H1 (cell line): Measurements from ENCODE around the gene PDLIM4. TPM values are rescaled to one million over a fixed set of nuclear protein-coding genes. Genes with fewer than 3 reads are reported as not detected.

Source experiments
- CTCF ChIA-PET: fragments of 300-600 bp; sonication (Branson Sonifier 250); formaldehyde crosslinking; loops from one replicate; lab custom pipeline; 2021; ENCODE audit not compliant: partially characterized antibody; lab: Charles Lee
- POLR2A ChIA-PET: fragments of 300-600 bp; sonication (Branson Sonifier 250); formaldehyde crosslinking; loops from one replicate; lab custom pipeline; 2021; ENCODE audit warnings: inconsistent platforms; ENCODE audit not compliant: partially characterized antibody; lab: Charles Lee
- DNase-seq, 2 experiments: peaks; one replicate each; pipeline versions ENCODE4 v3.0.0 to v3.0.0-alpha.2; 2010 to 2022; ENCODE audit warnings: low spot score in 2 of 2, low read depth in 1 of 2, mixed read lengths in 1 of 2
- FAIRE-seq: peaks from 2 replicates; lab custom pipeline; 2011; peaks lifted over from hg19 to GRCh38; lab: Jason Lieb, UNC
- H2AFZ ChIP-seq: 2 replicates; pipeline ENCODE4 v1.8.1; 2012; ENCODE audit warnings: low read length, inconsistent platforms
- H2AK5ac ChIP-seq: 2 replicates; pipeline ENCODE4 v1.6.1; 2013; ENCODE audit warnings: low read depth, low read length
- H2BK120ac ChIP-seq: replicated peaks from 2 replicates; pipeline ENCODE3; 2013; ENCODE audit warnings: low read depth, low read length, inconsistent platforms
- H2BK12ac ChIP-seq: 2 replicates; pipeline ENCODE4 v1.6.1; 2013; ENCODE audit warnings: low read depth, low read length
- H2BK15ac ChIP-seq: 2 replicates; pipeline ENCODE4 v1.6.1; 2013; ENCODE audit warnings: low read length
- H2BK20ac ChIP-seq: 2 replicates; pipeline ENCODE4 v1.6.1; 2013; ENCODE audit warnings: low read length
- H2BK5ac ChIP-seq: 2 replicates; pipeline ENCODE4 v1.6.1; 2013; ENCODE audit warnings: low read depth, low read length
- H3K14ac ChIP-seq: 2 replicates; pipeline ENCODE4 v1.6.1; 2013; ENCODE audit warnings: inconsistent platforms; ENCODE audit not compliant: insufficient read length
- H3K18ac ChIP-seq: 2 replicates; pipeline ENCODE4 v1.6.1; 2013; ENCODE audit warnings: low read length; ENCODE audit errors: extremely low read depth
- H3K23ac ChIP-seq: 2 replicates; pipeline ENCODE4 v1.6.1; 2013; ENCODE audit warnings: inconsistent platforms; ENCODE audit not compliant: insufficient read length
- H3K23me2 ChIP-seq: 2 replicates; pipeline ENCODE4 v1.6.1; 2013; ENCODE audit warnings: low read depth, low read length
- H3K27ac ChIP-seq: 2 replicates; pipeline ENCODE4 v1.6.1; 2011; ENCODE audit warnings: low read depth, low read length, inconsistent platforms
- H3K27me3 ChIP-seq, 4 experiments: replicated peaks in 1 of 4; 1 replicate in 1 of 4; 2 replicates in 3 of 4; pipeline versions ENCODE4 v1.6.1 to v1.8.1; 2011 to 2013; ENCODE audit warnings: low read length in 3 of 4, mild to moderate bottlenecking in 3 of 4, inconsistent platforms in 2 of 4, mixed read lengths in 2 of 4, moderate library complexity in 1 of 4; ENCODE audit not compliant: control insufficient read depth in 3 of 4, insufficient read depth in 3 of 4; ENCODE audit errors: extremely low read depth in 1 of 4
- H3K36me3 ChIP-seq, 4 experiments: 2 replicates each; pipeline versions ENCODE4 v1.6.1 to v1.8.1; 2011 to 2013; ENCODE audit warnings: mild to moderate bottlenecking in 4 of 4, low read length in 3 of 4, moderate library complexity in 2 of 4, control low read depth in 1 of 4, inconsistent platforms in 1 of 4; ENCODE audit not compliant: insufficient read depth in 4 of 4, control insufficient read depth in 2 of 4
- H3K4ac ChIP-seq: replicated peaks from 2 replicates; pipeline ENCODE3; 2013; ENCODE audit warnings: low read length, low read depth, mixed read lengths, inconsistent platforms; ENCODE audit not compliant: insufficient read length
- H3K4me1 ChIP-seq, 4 experiments: replicated peaks in 1 of 4; 1 replicate in 1 of 4; 2 replicates in 3 of 4; pipeline versions ENCODE4 v1.6.1 to v1.8.1; 2011 to 2013; ENCODE audit warnings: low read length in 3 of 4, inconsistent platforms in 2 of 4, mixed read lengths in 1 of 4; ENCODE audit not compliant: insufficient read depth in 4 of 4, control insufficient read depth in 3 of 4
- H3K4me2 ChIP-seq, 2 experiments: 2 replicates each; pipeline versions ENCODE4 v1.6.1 to v1.8.1; 2011 to 2013; ENCODE audit warnings: low read depth in 2 of 2, low read length in 2 of 2, control low read depth in 1 of 2, inconsistent platforms in 1 of 2, mild to moderate bottlenecking in 1 of 2; ENCODE audit not compliant: insufficient read depth in 1 of 2
- H3K4me3 ChIP-seq, 4 experiments: fragments of 200-600, 300-600 bp in 1 of 4; sonication (generic), shearing (Covaris generic), sonication (Bioruptor Twin) in 1 of 4; 2 replicates each; pipeline versions ENCODE4 v1.5.1 to v1.8.1; 2011 to 2016; ENCODE audit warnings: low read length in 4 of 4, low read depth in 3 of 4, control low read depth in 2 of 4, inconsistent platforms in 2 of 4, mild to moderate bottlenecking in 2 of 4, mixed read lengths in 1 of 4, moderate library complexity in 1 of 4; ENCODE audit not compliant: insufficient read depth in 2 of 4; ENCODE audit errors: extremely low read depth in 1 of 4
- H3K56ac ChIP-seq: replicated peaks from 2 replicates; pipeline ENCODE3; 2013; ENCODE audit warnings: low read depth, mild to moderate bottlenecking, mixed read lengths, low read length, inconsistent platforms; ENCODE audit not compliant: insufficient read length
- H3K79me1 ChIP-seq: 2 replicates; pipeline ENCODE4 v1.6.1; 2013; ENCODE audit warnings: low read depth, low read length, control low read depth
- H3K79me2 ChIP-seq, 2 experiments: 2 replicates each; pipeline versions ENCODE4 v1.6.1 to v1.8.1; 2012 to 2013; ENCODE audit warnings: low read length in 2 of 2, mild to moderate bottlenecking in 2 of 2, inconsistent platforms in 1 of 2; ENCODE audit not compliant: insufficient read depth in 2 of 2, control insufficient read depth in 1 of 2
- H3K9ac ChIP-seq, 4 experiments: replicated peaks in 1 of 4; 1 replicate in 1 of 4; 2 replicates in 3 of 4; pipeline versions ENCODE4 v1.6.1 to v1.8.1; 2011 to 2013; ENCODE audit warnings: low read depth in 3 of 4, low read length in 3 of 4, control low read depth in 2 of 4, mild to moderate bottlenecking in 2 of 4, moderate library complexity in 2 of 4, inconsistent platforms in 1 of 4; ENCODE audit errors: extremely low read depth in 1 of 4
- H3K9me3 ChIP-seq, 2 experiments: 2 replicates each; pipeline versions ENCODE4 v1.6.1 to v1.8.1; 2012 to 2013; ENCODE audit warnings: mild to moderate bottlenecking in 2 of 2, moderate library complexity in 2 of 2, control low read depth in 1 of 2, inconsistent platforms in 1 of 2, low read depth in 1 of 2, low read length in 1 of 2, mixed read lengths in 1 of 2; ENCODE audit not compliant: insufficient read depth in 2 of 2
- H4K20me1 ChIP-seq, 2 experiments: replicated peaks in 1 of 2; 2 replicates each; pipeline versions ENCODE3 to v1.8.1; 2011 to 2013; ENCODE audit warnings: inconsistent platforms in 2 of 2, low read length in 2 of 2, mild to moderate bottlenecking in 1 of 2; ENCODE audit not compliant: insufficient read depth in 2 of 2, control insufficient read depth in 1 of 2
- H4K5ac ChIP-seq: 2 replicates; pipeline ENCODE4 v1.6.1; 2013; ENCODE audit warnings: low read length, low read depth, mixed read lengths, inconsistent platforms; ENCODE audit not compliant: insufficient read length
- H4K8ac ChIP-seq: 2 replicates; pipeline ENCODE4 v1.8.0; 2013; ENCODE audit warnings: mild to moderate bottlenecking, moderate library complexity, low read length, inconsistent platforms; ENCODE audit not compliant: insufficient read depth; ENCODE audit errors: extremely low read depth
- H4K91ac ChIP-seq: replicated peaks from 2 replicates; pipeline ENCODE3; 2013; ENCODE audit warnings: low read length, mixed read lengths, inconsistent platforms; ENCODE audit not compliant: insufficient read length
- CHD1 ChIP-seq: IDR thresholded peaks from 2 replicates; pipeline ENCODE4 v1.6.1; 2012; ENCODE audit warnings: low read depth, low read length, improper control_type of control experiment
- CTBP2 ChIP-seq: IDR thresholded peaks from 2 replicates; pipeline ENCODE4 v1.7.0; 2011; ENCODE audit warnings: borderline replicate concordance, mild to moderate bottlenecking, moderate library complexity, mixed read lengths, low read length; ENCODE audit not compliant: insufficient read depth, insufficient read length
- RAD21 ChIP-seq, 2 experiments: IDR thresholded peaks in 1 of 2; conservative IDR thresholded peaks in 1 of 2; 2 replicates each; pipeline ENCODE4 v1.6.1; 2011; ENCODE audit warnings: low read depth in 2 of 2, low read length in 2 of 2, improper control_type of control experiment in 1 of 2, inconsistent platforms in 1 of 2, mild to moderate bottlenecking in 1 of 2, moderate library complexity in 1 of 2
- RFX5 ChIP-seq: IDR thresholded peaks from 2 replicates; pipeline ENCODE4 v1.6.1; 2011; ENCODE audit warnings: low read depth, low read length, improper control_type of control experiment, borderline replicate concordance
- TAF1 ChIP-seq: IDR thresholded peaks from 2 replicates; pipeline ENCODE4 v1.6.1; 2011; ENCODE audit warnings: mild to moderate bottlenecking, low read depth, low read length
- WGBS, 2 experiments: shearing (Covaris generic) in 1 of 2; methylation state at CpG; one replicate each; pipeline versions ENCODE4 v1.1.6 to v1.1.7; 2013 to 2015; ENCODE audit warnings: low lambda C conversion rate in 2 of 2, mixed read lengths in 2 of 2, inconsistent platforms in 1 of 2, low coverage in 1 of 2, missing lambda C conversion rate in 1 of 2; ENCODE audit not compliant: insufficient replicate concordance in 2 of 2, insufficient coverage in 1 of 2, insufficient read length in 1 of 2; ENCODE audit errors: extremely low coverage in 1 of 2, missing lambda C conversion rate in 1 of 2; 5-methylcytosine and 5-hydroxymethylcytosine counted together
- polyA plus RNA-seq, 7 experiments: library from polyadenylated mRNA; depleted of rRNA in 3 of 7; stranded (reverse) in 5 of 7; unstranded in 2 of 7; fragments of >200 nt in 5 of 7; fragments of 200-250 nt in 2 of 7; gene quantifications; 1 replicate in 5 of 7; 2 replicates in 1 of 7; 4 replicates in 1 of 7; pipeline versions ENCODE4 v1.2.1 to v1.2.3, GENCODE V29; 2011 to 2013; ENCODE audit warnings: missing spikeins in 2 of 7, mixed read lengths in 2 of 7
- total RNA-seq: library from RNA; stranded (reverse); fragmentation: NEBNext Ultra II Directional; extraction: Animal tissue kit (Norgen Biotek cat#: 25700); gene quantifications from 2 replicates; pipeline ENCODE4 v1.2.1, GENCODE V29; 2021
- TF ChIP-seq, protein P1 (sequence below): IDR thresholded peaks from 2 replicates; pipeline ENCODE4 v1.6.1; 2012; ENCODE audit warnings: inconsistent platforms
- TF ChIP-seq, protein P2 (sequence below), 3 experiments: IDR thresholded peaks; 1 replicate in 2 of 3; 2 replicates in 1 of 3; pipeline versions ENCODE4 v1.5.1 to v1.6.1; 2011; ENCODE audit warnings: low read length in 3 of 3, mild to moderate bottlenecking in 3 of 3, inconsistent platforms in 2 of 3, low read depth in 1 of 3, moderate library complexity in 1 of 3; ENCODE audit not compliant: insufficient read depth in 1 of 3; ENCODE audit errors: control extremely low read depth in 1 of 3

Gene PDLIM4
- total and polyA plus RNA-seq, 2 of the 8 experiments (the other 6 are each of a cell fraction or from before 2014, with no cell fraction given), result 10.7 to 29.1 TPM

DNA sequence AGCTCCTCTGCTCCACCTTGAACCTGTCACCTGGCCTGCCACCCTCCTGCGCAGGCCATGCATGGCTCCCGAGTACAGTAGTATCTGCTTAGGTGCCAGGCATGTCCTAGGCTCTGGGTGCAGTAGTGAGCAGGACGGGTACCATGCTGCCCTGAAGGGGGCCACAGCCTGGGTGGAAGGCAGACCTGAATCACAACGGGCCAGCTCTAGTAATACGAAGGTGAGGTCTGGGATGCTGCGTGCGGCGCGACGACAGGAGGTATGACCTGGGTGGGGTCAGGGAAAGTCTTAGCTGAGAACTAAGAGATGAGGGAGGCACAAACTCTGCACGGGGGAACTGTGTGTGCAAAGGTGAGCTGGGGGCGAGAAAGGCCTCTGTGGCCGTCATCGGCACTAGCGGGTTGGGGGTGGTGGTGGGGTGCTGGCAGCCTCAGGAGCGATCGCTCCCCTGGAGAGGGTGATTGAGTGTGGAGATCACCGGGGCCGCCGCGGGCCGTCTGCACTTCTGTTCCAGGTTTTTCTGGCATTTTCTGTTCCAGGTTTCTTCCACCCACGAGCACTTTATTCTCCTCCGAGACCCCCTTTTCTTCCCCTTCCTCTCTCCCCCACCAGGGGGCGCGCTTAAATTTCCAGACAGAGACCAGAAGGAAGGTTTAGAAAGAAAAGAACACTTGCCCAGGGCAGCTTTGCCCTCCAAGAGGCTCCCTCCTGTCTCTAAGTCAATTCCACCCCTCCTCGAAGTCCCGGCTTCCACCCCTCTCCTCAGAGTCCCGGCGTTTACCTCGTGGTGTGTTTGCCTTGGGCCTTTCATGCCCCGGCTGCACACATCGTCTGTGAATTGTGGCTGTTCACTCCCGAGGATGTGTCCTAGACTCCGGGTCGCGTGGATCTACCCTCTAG, 15.1 kb downstream of the PDLIM4 start:
- H2AK5ac ChIP-seq, result no peak overlapping the region
- no peak overlapping the region for H3K56ac ChIP-seq
- no peak overlapping the region for H3K23ac ChIP-seq
- peak overlapping the region; percentile 37 for H4K91ac ChIP-seq
- no peaks in the 10 kb centered on the region for H3K9me3 ChIP-seq
- H4K5ac ChIP-seq, result no peak overlapping the region
- H2BK20ac ChIP-seq, result no peak overlapping the region
- H2BK15ac ChIP-seq, result no peak overlapping the region
- no peak overlapping the region for H2BK5ac ChIP-seq
- no peaks in the 10 kb centered on the region for H4K20me1 ChIP-seq
- no peaks in the 10 kb centered on the region for H3K27me3 ChIP-seq
- peak; percentile 28 for FAIRE-seq
- no peak overlapping the region for H3K27ac ChIP-seq
- no peaks in the 10 kb centered on the region for H3K79me1 ChIP-seq
- CTCF ChIA-PET, result interaction anchor here (0.7 to 3.5 kb wide), 53 partner anchors 9 to 1011 kb away, joined by 3 to 54 read pairs (median 4); partner anchors contain the start of genes P4HA2, PDLIM4, SLC22A4 and SLC22A5
- H3K9ac ChIP-seq, result no peak overlapping the region
- H3K4me2 ChIP-seq, result no peak overlapping the region
- no peak overlapping the region for H3K4ac ChIP-seq
- POLR2A ChIA-PET, result interaction anchor here (0.6 to 1.5 kb wide), 3 partner anchors 13 to 54 kb away, joined by 3 to 6 read pairs (median 4); partner anchors contain the start of gene SLC22A4
- no peaks in the 10 kb centered on the region for H3K79me2 ChIP-seq
- H3K23me2 ChIP-seq, result no peaks in the 10 kb centered on the region
- 68% methylated on average over 35 of the region's 37 CpGs; no CpG with 5 or more reads in 1 of the 2 experiments for WGBS, 2 experiments
- H3K14ac ChIP-seq, result no peak overlapping the region
- no peaks in the 10 kb centered on the region; a peak in 1 of 8 replicates for H3K36me3 ChIP-seq
- no peak overlapping the region for H4K8ac ChIP-seq
- no peak overlapping the region for H2AFZ ChIP-seq
- no peak overlapping the region for H2BK12ac ChIP-seq
- no peak overlapping the region for H3K18ac ChIP-seq
- DNase-seq, result peak in 1 of 2 experiments; percentile 97
- H3K4me1 ChIP-seq, result peaks cover 0 to 6% (median under 1%) of the 10 kb centered on the region in 4 experiments; a peak in 3 of 7 replicates
- H3K4me3 ChIP-seq, result no peak overlapping the region
- H2BK120ac ChIP-seq, result no peak overlapping the region
- TF ChIP-seq RAD21 (IDR thresholded peaks at IDR 0.05 in 1 of 2, conservative IDR thresholded peaks at IDR 0.05 in 1 of 2; ENCODE audit: low read depth in 2 of 2, low read length in 2 of 2), result peak; percentile 66 to 75
- TF ChIP-seq, protein P1, sequence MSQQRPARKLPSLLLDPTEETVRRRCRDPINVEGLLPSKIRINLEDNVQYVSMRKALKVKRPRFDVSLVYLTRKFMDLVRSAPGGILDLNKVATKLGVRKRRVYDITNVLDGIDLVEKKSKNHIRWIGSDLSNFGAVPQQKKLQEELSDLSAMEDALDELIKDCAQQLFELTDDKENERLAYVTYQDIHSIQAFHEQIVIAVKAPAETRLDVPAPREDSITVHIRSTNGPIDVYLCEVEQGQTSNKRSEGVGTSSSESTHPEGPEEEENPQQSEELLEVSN, result no peak
- TF ChIP-seq CHD1, result no peak
- TF ChIP-seq CTBP2, result no peak
- TF ChIP-seq, protein P2, sequence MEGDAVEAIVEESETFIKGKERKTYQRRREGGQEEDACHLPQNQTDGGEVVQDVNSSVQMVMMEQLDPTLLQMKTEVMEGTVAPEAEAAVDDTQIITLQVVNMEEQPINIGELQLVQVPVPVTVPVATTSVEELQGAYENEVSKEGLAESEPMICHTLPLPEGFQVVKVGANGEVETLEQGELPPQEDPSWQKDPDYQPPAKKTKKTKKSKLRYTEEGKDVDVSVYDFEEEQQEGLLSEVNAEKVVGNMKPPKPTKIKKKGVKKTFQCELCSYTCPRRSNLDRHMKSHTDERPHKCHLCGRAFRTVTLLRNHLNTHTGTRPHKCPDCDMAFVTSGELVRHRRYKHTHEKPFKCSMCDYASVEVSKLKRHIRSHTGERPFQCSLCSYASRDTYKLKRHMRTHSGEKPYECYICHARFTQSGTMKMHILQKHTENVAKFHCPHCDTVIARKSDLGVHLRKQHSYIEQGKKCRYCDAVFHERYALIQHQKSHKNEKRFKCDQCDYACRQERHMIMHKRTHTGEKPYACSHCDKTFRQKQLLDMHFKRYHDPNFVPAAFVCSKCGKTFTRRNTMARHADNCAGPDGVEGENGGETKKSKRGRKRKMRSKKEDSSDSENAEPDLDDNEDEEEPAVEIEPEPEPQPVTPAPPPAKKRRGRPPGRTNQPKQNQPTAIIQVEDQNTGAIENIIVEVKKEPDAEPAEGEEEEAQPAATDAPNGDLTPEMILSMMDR (IDR thresholded peaks at IDR 0.05; ENCODE audit: control extremely low read depth in 1 of 3, insufficient read depth in 1 of 3, low read depth in 1 of 3, low read length in 3 of 3), result peak; percentile 47 to 76 (median 73)
- TF ChIP-seq TAF1, result no peak
- no peak for TF ChIP-seq RFX5
